ENCODE results near the gene ERCC6L2. TPM values are rescaled to one million over a fixed set of nuclear protein-coding genes. Genes with fewer than 3 reads are reported as not detected.

Gene ERCC6L2
- total RNA-seq, 4 donors from 2014 or later, result 62.4 to 199 (median 101) TPM

Small RNAs within 50 kb of the gene (small RNA-seq; reads per million reads assigned to genes)
- 0 reads per million in 2 donors for gene RNA5SP289
- 0 reads per million in 2 donors for gene RNU2-46P

Measured in Peyer's patch (tissue), 4 donors.